Astrocyte of the spinal cord (primary cell): ENCODE results near the gene GLMP.

Experiments
- DNase-seq: peaks from one replicate; pipeline ENCODE4 v3.0.0; 2011; ENCODE audit warnings: low read depth, low spot score
- H3K4me3 ChIP-seq: 2 replicates; pipeline ENCODE4 v1.5.1; 2011; ENCODE audit warnings: low read depth, mild to moderate bottlenecking, low read length, moderate library complexity
- in situ Hi-C: cut with HindIII; loops from 2 replicates; pipeline ENCODE4 v1.10.0; 2017; ENCODE audit warnings: low sequenced_read_pairs
- TF ChIP-seq, protein P1 (sequence below): IDR thresholded peaks from 2 replicates; pipeline ENCODE4 v1.5.1; 2012; ENCODE audit warnings: low read depth, mild to moderate bottlenecking, low read length, inconsistent platforms

Gene GLMP

DNA sequence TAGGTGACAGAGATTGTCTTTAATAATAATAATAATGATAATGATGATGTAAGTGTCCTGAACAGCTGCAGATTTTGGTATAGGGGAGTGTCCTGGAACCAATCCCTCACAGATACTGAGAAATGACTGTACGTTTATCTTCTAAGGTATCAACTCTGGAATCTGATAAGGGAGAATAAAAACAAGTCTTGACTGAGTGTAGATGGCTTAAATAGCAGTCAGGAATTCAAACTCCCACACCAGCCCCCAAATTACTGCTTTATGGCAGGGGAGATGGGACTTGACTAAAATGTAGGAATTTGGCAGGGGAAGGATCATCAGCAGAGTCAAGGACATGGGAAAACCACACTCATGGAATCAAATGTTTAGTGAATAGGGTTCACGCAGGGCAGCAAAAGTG lies 9.7 kb upstream of the GLMP start:
- no peak for DNase-seq

DNA sequence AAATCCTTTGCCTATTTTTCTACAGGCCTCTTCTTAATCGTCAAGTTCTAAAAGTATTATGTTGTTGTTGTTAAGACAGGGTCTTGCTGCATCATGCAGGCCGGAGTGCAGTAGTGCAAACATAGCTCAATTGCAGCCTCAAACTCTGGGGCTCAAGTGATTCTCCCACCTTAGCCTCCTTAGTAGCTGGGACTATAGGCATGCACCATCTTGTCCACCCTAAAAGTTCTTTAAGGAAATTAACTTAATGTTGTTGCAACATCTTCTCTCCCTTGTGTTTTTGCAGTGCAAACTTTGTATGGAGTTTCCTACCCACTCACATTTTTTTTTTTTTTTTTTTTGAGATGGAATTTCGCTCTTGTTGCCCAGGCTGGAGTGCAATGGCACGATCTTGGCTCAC lies 7.8 kb upstream of the GLMP start:
- no peak overlapping the region for H3K4me3 ChIP-seq
- TF ChIP-seq, protein P1, sequence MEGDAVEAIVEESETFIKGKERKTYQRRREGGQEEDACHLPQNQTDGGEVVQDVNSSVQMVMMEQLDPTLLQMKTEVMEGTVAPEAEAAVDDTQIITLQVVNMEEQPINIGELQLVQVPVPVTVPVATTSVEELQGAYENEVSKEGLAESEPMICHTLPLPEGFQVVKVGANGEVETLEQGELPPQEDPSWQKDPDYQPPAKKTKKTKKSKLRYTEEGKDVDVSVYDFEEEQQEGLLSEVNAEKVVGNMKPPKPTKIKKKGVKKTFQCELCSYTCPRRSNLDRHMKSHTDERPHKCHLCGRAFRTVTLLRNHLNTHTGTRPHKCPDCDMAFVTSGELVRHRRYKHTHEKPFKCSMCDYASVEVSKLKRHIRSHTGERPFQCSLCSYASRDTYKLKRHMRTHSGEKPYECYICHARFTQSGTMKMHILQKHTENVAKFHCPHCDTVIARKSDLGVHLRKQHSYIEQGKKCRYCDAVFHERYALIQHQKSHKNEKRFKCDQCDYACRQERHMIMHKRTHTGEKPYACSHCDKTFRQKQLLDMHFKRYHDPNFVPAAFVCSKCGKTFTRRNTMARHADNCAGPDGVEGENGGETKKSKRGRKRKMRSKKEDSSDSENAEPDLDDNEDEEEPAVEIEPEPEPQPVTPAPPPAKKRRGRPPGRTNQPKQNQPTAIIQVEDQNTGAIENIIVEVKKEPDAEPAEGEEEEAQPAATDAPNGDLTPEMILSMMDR = no peak
- no peak for DNase-seq
- in situ Hi-C loops = no loop called here

More for the DNA sequence above, 9.7 kb upstream of the GLMP start:
- TF ChIP-seq, protein P1 = no peak
- no peak overlapping the region for H3K4me3 ChIP-seq
- in situ Hi-C loops = no loop called here

- in situ Hi-C loops = no loop called here
- no peak within 1 kb of the TSS for H3K4me3 ChIP-seq
- TF ChIP-seq, protein P1 = no peak
- no peak for DNase-seq
These were observed 3.4 kb upstream of the GLMP start, which contains the start of gene VHLL for GRCh38 chr1:156298852-156299357. Gene VHLL, minus strand, starts transcription at chr1:156299307. Its CDS starts 118 bp downstream, at chr1:156299189.

DNA sequence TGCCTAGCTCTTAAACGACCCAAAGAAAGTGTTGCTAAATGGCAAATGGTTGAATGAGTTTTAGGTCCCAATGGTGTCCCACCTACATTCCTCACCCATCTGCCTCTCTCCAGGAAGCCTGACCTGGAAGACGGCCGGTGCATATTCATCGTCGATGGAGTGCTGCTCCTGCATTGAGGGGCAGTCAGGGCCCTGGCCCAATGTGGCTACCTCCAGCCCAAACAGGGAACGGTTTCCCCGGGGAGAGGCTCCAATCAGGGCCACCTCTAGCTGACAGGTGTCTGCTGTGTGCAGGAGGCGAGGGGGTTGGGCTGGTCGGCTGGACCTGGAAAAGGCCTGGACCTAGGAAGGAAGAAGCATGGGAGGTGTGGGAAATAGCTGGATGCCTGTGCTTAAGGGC lies 1.6 kb downstream of the GLMP start:
- DNase-seq = no peak
- TF ChIP-seq, protein P1 = no peak
- in situ Hi-C loops = no loop called here
- no peak overlapping the region for H3K4me3 ChIP-seq

DNA sequence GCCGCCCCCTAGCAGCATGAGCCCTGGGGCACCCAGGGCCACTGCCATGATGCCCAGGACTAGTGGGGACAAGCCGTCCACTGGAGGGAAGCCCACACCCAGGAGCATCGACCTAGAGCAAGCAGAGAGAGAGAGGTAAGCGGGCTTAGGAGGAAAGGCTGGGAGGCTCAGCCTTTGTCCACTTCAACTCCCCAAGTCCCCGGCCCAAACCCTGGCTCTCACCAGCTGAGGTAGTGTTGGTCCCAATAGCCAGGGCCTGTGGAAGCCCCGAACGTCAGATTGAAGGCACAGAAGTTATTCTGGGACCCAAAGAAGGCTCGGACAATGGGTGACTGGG lies 2.4 kb downstream of the GLMP start:
- no peak overlapping the region for H3K4me3 ChIP-seq
- in situ Hi-C loops = no loop called here
- no peak for DNase-seq
- TF ChIP-seq, protein P1 = no peak

- peak; percentile 81 for DNase-seq
- peak overlapping the region; percentile 60 for H3K4me3 ChIP-seq
- in situ Hi-C loops = no loop called here
- TF ChIP-seq, protein P1 = no peak
These were observed 4.0 kb downstream of the GLMP start for GRCh38 chr1:156291226-156292061.
